ENCODE data around the gene EPOP. TPM values are rescaled to one million over a fixed set of nuclear protein-coding genes. Genes with fewer than 3 reads are reported as not detected.
"Not testable (repeated sequence)": the region's sequence is repeated elsewhere in the genome, so short reads cannot be mapped to it uniquely, and the experiment has no call there.

EPOP gene
- total RNA-seq, 1 donor from 2014 or later: 13.0 TPM

DNA sequence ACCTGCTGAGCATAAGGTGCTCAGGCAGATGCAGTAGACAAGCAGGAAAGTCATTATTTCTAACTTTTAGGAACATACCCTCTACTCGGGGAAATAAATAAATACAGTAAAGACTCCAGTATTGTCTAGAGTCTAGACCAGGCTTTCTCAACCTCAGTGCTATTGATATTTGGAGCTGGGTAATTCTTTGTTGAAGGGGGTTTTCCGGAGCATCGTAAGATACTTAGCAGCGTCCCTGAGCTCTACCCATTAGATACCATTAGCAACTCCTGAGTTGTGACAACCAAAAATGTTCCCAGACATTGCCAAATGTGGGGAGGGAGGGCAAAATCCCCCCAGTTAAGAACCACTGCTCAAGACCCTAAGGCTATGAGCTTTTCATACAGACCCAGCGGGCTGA is 21.1 kb downstream of the EPOP start:
- Mint-ChIP-seq H3K27me3 (ENCODE audit: low read depth) (no peaks in the 10 kb centered on the region), H3K9me3 (no peaks in the 10 kb centered on the region), H3K27ac (ENCODE audit: unreplicated experiment) (no peak overlapping the region), H3K4me1 (peaks cover 41% of the 10 kb centered on the region), H3K36me3 (ENCODE audit: low read depth) (no peaks in the 10 kb centered on the region), H3K4me3 (peak overlapping the region; percentile 4)
- no peak for DNase-seq (ENCODE audit: low read depth, low spot score)
- TF ChIP-seq, protein P1, sequence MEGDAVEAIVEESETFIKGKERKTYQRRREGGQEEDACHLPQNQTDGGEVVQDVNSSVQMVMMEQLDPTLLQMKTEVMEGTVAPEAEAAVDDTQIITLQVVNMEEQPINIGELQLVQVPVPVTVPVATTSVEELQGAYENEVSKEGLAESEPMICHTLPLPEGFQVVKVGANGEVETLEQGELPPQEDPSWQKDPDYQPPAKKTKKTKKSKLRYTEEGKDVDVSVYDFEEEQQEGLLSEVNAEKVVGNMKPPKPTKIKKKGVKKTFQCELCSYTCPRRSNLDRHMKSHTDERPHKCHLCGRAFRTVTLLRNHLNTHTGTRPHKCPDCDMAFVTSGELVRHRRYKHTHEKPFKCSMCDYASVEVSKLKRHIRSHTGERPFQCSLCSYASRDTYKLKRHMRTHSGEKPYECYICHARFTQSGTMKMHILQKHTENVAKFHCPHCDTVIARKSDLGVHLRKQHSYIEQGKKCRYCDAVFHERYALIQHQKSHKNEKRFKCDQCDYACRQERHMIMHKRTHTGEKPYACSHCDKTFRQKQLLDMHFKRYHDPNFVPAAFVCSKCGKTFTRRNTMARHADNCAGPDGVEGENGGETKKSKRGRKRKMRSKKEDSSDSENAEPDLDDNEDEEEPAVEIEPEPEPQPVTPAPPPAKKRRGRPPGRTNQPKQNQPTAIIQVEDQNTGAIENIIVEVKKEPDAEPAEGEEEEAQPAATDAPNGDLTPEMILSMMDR (conservative IDR thresholded peaks at IDR 0.05): no peak

DNA sequence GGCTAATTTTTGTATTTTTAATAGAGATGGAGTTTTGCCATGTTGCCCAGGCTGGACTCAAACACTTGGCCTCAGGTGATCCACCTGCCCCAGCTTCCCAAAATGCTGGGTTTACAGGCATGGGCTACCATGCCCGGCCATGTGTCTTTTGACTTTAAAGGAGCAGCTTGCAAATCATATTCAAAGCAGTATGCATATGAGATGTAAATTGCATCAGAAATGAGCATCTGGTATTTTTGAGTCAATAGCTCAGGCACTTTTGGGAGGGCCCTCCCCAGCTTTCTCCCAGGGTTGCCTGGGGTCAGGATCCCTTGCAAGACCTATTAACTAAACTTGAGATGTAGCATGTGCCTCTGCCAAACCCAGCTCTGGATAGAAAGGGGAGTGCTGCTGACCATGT is 21.5 kb downstream of the EPOP start:
- Mint-ChIP-seq H3K27ac (ENCODE audit: unreplicated experiment) (no peak overlapping the region), H3K4me1 (peaks cover 37% of the 10 kb centered on the region), H3K9me3 (no peaks in the 10 kb centered on the region), H3K4me3 (no peak overlapping the region), H3K27me3 (ENCODE audit: low read depth) (no peaks in the 10 kb centered on the region), H3K36me3 (ENCODE audit: low read depth) (no peaks in the 10 kb centered on the region)
- TF ChIP-seq, protein P1 (conservative IDR thresholded peaks at IDR 0.05): no peak
- no peak for DNase-seq (ENCODE audit: low read depth, low spot score)

DNA sequence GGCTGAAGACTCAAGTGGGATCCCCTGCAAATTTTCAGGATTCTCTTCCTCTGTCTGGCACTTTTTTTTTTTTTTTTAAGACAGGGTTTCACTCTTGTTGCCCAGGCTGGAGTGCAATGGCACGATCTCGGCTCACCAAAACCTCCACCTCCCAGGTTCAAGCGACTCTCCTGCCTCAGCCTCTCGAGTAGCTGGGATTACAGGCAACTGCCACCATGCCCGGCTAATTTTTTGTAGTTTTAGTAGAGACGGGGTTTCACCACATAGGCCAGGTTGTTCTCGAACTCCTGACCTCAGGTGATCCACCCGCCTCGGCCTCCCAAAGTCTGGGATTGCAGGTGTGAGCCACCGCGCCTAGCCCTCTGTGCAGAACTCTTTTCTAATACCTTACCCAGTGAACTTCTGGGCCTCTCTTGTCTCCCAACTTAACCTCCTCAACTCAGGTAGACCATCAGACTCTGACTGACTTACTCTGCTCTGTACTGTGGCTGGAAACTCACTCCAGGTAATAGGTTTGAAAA is 24.0 kb downstream of the EPOP start:
- peaks cover 20% of the 10 kb centered on the region for H3K4me1 Mint-ChIP-seq
- not testable (repeated sequence) for H3K9me3 Mint-ChIP-seq; H3K27me3 Mint-ChIP-seq (ENCODE audit: low read depth); H3K27ac Mint-ChIP-seq (ENCODE audit: unreplicated experiment); H3K4me3 Mint-ChIP-seq; H3K36me3 Mint-ChIP-seq (ENCODE audit: low read depth); DNase-seq (ENCODE audit: low read depth, low spot score)

DNA sequence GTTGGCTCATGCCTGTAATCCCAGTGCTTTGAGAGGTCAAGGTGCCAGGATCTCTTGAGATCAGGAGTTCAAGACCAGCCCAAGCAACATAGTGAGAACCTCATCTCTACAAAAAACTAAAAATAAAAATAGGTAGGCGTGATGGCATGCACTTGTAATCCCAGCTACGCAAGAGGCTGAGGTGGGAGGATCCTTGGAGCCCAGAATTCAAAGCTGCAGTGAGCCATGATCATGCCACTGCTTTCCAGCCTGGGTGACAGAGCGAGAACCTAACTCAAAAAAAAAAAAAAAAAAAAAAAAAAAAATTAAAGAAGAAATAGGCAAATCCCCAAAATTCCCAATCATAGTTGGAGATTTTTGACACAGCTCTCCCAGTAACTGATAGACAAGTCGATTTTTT is 36.8 kb downstream of the EPOP start:
- peaks cover 10% of the 10 kb centered on the region for H3K4me1 Mint-ChIP-seq
- TF ChIP-seq, protein P1 (conservative IDR thresholded peaks at IDR 0.05): no peak
- no peaks in the 10 kb centered on the region for H3K36me3 Mint-ChIP-seq (ENCODE audit: low read depth)
- H3K4me3 Mint-ChIP-seq: no peak overlapping the region
- no peaks in the 10 kb centered on the region for H3K9me3 Mint-ChIP-seq
- no peaks in the 10 kb centered on the region for H3K27me3 Mint-ChIP-seq (ENCODE audit: low read depth)
- DNase-seq (ENCODE audit: low read depth, low spot score): no peak
- H3K27ac Mint-ChIP-seq (ENCODE audit: unreplicated experiment): no peak overlapping the region

DNA sequence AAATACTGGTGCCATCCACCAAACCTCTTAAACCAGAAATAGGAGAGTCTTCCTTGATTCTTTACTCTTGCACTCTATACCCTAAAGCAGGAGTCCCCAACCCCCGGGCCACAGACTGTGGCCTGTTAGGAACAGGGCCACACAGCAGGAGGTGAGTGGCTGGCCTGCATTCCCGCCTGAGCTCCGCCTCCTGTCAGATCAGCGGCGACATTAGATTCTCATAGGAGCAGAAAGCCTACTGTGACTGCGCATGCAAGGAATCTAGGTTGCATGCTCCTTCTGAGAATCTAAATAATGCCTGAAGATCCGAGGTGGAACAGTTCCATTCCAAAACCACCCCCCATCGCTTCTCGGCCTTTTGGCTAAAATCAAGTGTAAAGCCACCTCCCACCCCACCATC is 38.7 kb downstream of the EPOP start:
- TF ChIP-seq, protein P1 (conservative IDR thresholded peaks at IDR 0.05): no peak
- Mint-ChIP-seq H3K4me3 (no peak overlapping the region), H3K4me1 (peaks cover 10% of the 10 kb centered on the region), H3K27ac (ENCODE audit: unreplicated experiment) (no peak overlapping the region), H3K9me3 (no peaks in the 10 kb centered on the region), H3K36me3 (ENCODE audit: low read depth) (no peaks in the 10 kb centered on the region), H3K27me3 (ENCODE audit: low read depth) (no peaks in the 10 kb centered on the region)
- DNase-seq (ENCODE audit: low read depth, low spot score): no peak

DNA sequence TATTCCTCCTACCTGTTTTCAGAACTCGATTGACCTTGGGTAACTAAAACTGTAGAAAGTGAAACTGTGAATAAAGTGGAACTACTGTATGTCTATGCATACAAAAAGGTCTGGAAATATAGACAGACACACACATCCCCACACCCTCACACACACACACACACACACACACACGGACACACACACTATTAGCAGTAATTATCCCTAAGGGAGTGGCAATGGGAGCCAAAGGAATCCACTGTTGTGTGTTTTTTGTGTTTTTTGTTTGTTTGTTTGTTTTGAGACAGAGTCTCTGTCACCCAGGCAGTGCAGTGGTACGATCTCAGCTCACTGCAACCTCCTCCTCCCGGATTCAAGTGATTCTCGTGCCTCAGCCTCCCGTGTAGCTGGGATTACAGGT is 42.4 kb downstream of the EPOP start:
- Mint-ChIP-seq H3K4me1 (peaks cover 16% of the 10 kb centered on the region), H3K4me3 (no peak overlapping the region), H3K27me3 (ENCODE audit: low read depth) (no peaks in the 10 kb centered on the region), H3K36me3 (ENCODE audit: low read depth) (no peaks in the 10 kb centered on the region), H3K9me3 (peaks cover 2% of the 10 kb centered on the region), H3K27ac (ENCODE audit: unreplicated experiment) (no peak overlapping the region)
- TF ChIP-seq, protein P1 (conservative IDR thresholded peaks at IDR 0.05): no peak
- DNase-seq (ENCODE audit: low read depth, low spot score): no peak
